ENCODE results near the gene TPCN1. TPM values are rescaled to one million over a fixed set of nuclear protein-coding genes. Genes with fewer than 3 reads are reported as not detected.

TPCN1 gene
- total RNA-seq, 1 donor from 2014 or later: 153 TPM

- Histone ChIP-seq H3K9me3 (replicated peaks) (no peaks in the 10 kb centered on the region), H3K4me1 (peaks cover 64% of the 10 kb centered on the region), H3K27ac (replicated peaks) (peak overlapping the region; percentile 46), H3K27me3 (ENCODE audit: low read depth) (no peaks in the 10 kb centered on the region), H3K4me3 (no peak overlapping the region), H3K36me3 (peaks cover 22% of the 10 kb centered on the region)
- DNase-seq: no peak
- no peak for TF ChIP-seq CTCF (IDR thresholded peaks at IDR 0.05; ENCODE audit: borderline replicate concordance)
- intact Hi-C loops (cut with micrococcal nuclease): no loop called here
These were observed 107.9 kb downstream of the TPCN1 start for GRCh38 chr12:113329022-113329790.

- H3K27me3 ChIP-seq (ENCODE audit: low read depth): no peaks in the 10 kb centered on the region
- peak overlapping the region; percentile 46 for H3K27ac ChIP-seq (replicated peaks)
- H3K4me1 ChIP-seq: peaks cover 71% of the 10 kb centered on the region
- no peaks in the 10 kb centered on the region for H3K9me3 ChIP-seq (replicated peaks)
- no peak overlapping the region for H3K4me3 ChIP-seq
- TF ChIP-seq CTCF (IDR thresholded peaks at IDR 0.05; ENCODE audit: borderline replicate concordance): no peak
- intact Hi-C loops (cut with micrococcal nuclease): no loop called here
- H3K36me3 ChIP-seq: peaks cover 22% of the 10 kb centered on the region
- DNase-seq: no peak
These were observed 108.6 kb downstream of the TPCN1 start for GRCh38 chr12:113329791-113330417.

GRCh38 chr12:113330505-113330904 lies 109.2 kb downstream of the TPCN1 start:
- Histone ChIP-seq H3K9me3 (replicated peaks) (no peaks in the 10 kb centered on the region), H3K36me3 (peaks cover 22% of the 10 kb centered on the region), H3K4me1 (peaks cover 75% of the 10 kb centered on the region), H3K27ac (replicated peaks) (no peak overlapping the region), H3K4me3 (no peak overlapping the region), H3K27me3 (ENCODE audit: low read depth) (no peaks in the 10 kb centered on the region)
- TF ChIP-seq CTCF (IDR thresholded peaks at IDR 0.05; ENCODE audit: borderline replicate concordance): no peak
- no peak for DNase-seq
- intact Hi-C loops (cut with micrococcal nuclease): no loop called here

DNA sequence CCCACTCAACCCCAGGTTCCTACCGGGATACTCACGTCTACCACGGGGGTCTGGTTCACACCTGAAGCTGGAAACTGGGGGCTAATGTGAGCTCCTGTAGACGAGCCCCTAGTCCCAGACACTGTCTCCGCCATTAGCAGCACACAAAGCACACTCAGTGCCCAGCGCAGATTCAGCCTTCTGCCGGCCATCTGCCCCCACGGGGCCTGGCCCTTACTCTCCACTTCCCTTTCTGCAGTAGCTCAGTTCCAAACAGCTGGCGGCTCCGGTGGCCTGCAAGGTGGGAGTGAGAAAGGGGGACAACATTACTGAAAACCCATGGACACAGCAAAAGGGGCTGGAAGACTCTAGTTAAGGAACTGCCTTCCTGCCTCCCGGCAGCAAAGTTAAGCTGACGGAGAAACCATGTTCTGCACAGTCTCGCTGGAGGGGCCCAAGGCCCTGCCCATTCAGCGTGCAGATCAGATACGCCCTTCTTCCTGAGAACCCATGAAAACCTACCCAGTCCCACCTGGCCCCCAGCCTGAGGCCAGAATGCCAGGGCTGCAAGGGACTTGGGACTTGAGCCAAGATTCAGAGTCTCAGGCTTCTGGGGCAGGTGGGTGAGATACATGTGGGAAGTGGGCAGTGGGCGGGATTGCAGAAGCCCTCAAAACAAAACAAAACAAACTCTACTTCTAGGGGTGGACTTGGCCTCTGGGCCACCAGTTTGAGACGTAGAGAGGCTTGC lies 111.6 kb downstream of the TPCN1 start:
- Histone ChIP-seq H3K4me3 (peak overlapping the region; percentile 92), H3K4me1 (peaks cover 55% of the 10 kb centered on the region), H3K27me3 (ENCODE audit: low read depth) (no peaks in the 10 kb centered on the region), H3K27ac (replicated peaks) (peak overlapping the region; percentile 5), H3K9me3 (replicated peaks) (no peaks in the 10 kb centered on the region), H3K36me3 (peaks cover 22% of the 10 kb centered on the region)
- TF ChIP-seq CTCF (IDR thresholded peaks at IDR 0.05; ENCODE audit: borderline replicate concordance): no peak
- intact Hi-C loops (cut with micrococcal nuclease): no loop called here
- no peak for DNase-seq

DNA sequence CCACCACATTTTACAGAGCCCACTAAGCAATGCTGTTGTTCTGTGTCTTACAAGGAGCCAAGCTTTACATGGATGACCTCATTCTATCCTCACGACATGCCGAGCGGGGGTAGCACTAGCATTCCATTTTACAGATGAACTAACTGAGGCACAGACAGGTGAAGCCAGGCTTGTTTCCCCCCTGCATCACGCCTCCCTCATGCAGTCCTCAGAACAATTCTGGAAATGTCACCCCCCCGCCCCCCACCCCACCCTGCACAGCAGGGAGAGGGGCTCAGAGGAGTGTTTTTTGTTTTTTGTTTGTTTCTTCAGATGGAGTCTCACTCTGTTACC lies 112.1 kb downstream of the TPCN1 start:
- Histone ChIP-seq H3K4me1 (peaks cover 50% of the 10 kb centered on the region), H3K36me3 (peaks cover 22% of the 10 kb centered on the region), H3K4me3 (peak overlapping the region; percentile 92), H3K9me3 (replicated peaks) (no peaks in the 10 kb centered on the region), H3K27me3 (ENCODE audit: low read depth) (no peaks in the 10 kb centered on the region), H3K27ac (replicated peaks) (peak overlapping the region; percentile 5)
- TF ChIP-seq CTCF (IDR thresholded peaks at IDR 0.05; ENCODE audit: borderline replicate concordance): no peak
- DNase-seq: no peak
- intact Hi-C loops (cut with micrococcal nuclease): no loop called here
